SH-SY5Y (cell line): Measurements from ENCODE around the gene TRNAU1AP.

Experiments
- GATA2 ChIP-seq: IDR thresholded peaks from 2 replicates; pipeline ENCODE4 v1.6.1; 2011; ENCODE audit warnings: mild to moderate bottlenecking, low read depth, low read length
- GATA3 ChIP-seq: IDR thresholded peaks from 2 replicates; pipeline ENCODE4 v1.6.1; 2011; ENCODE audit warnings: low read depth, mild to moderate bottlenecking, low read length, moderate library complexity

DNA sequence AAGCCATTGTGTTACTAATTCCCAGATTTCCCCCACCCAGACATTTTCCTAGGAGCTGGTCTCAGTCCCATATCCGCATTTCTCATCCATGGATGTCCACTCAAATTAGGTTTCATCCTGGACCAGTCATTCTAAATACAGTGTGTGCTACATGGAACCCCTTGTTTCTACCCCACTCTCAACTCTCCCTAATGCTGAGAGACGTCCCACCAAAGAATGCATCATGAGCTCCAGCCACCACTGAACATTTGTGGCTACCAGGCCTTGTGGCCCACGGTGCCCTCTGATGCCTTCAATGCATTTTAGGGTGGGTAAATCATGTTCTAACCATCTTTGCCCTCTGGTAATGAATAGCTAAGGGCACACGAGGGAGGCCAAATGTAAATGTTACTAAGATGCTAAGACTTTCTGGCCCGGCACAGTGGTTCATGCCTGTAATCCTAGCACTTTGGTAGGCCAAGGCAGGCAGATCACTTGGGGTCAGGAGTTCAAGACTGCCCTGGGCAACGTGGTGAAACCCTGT is 25.9 kb downstream of the TRNAU1AP start:
- TF ChIP-seq GATA3 (no peak), GATA2 (no peak)
